ENCODE data around the gene GNG7. TPM values are rescaled to one million over a fixed set of nuclear protein-coding genes. Genes with fewer than 3 reads are reported as not detected.

The GNG7 gene
- polyA plus RNA-seq, 3 donors = 1.1 to 1.6 (median 1.3) TPM

- no peaks in the 10 kb centered on the region for H3K79me2 ChIP-seq (ENCODE audit: insufficient read depth, low read length)
- H3K9me3 ChIP-seq (replicated peaks in 1 of 2; ENCODE audit: control insufficient read depth in 1 of 2, insufficient read depth in 1 of 2, low read length in 2 of 2) = no peaks in the 10 kb centered on the region
- no peaks in the 10 kb centered on the region for H3K36me3 ChIP-seq (replicated peaks in 1 of 2; ENCODE audit: control insufficient read depth in 1 of 2, insufficient read depth in 2 of 2, low read length in 2 of 2)
- no peak overlapping the region for H3K9ac ChIP-seq (ENCODE audit: insufficient read depth, low read length, poor library complexity, severe bottlenecking)
- intact Hi-C loops (cut with micrococcal nuclease) = no loop called here
- H4K20me1 ChIP-seq (ENCODE audit: insufficient read depth, low read length) = no peaks in the 10 kb centered on the region
- no peak overlapping the region for H2AFZ ChIP-seq (ENCODE audit: insufficient read depth, low read depth, low read length, poor library complexity, severe bottlenecking)
- no peak for DNase-seq
- H3K4me2 ChIP-seq (replicated peaks; ENCODE audit: extremely low read depth, low read length, poor library complexity, severe bottlenecking) = no peak overlapping the region
- Mint-ChIP-seq H3K27ac (no peak overlapping the region), H3K4me1 (no peaks in the 10 kb centered on the region), H3K36me3 (no peaks in the 10 kb centered on the region), H3K27me3 (ENCODE audit: low read depth in 3 of 3) (peaks cover 2% of the 10 kb centered on the region in 3 donors), H3K4me3 (no peak overlapping the region), H3K9me3 (peaks cover 0 to 2% (median 0%) of the 10 kb centered on the region in 7 donors)
- H3K4me3 ChIP-seq (replicated peaks in 1 of 3; ENCODE audit: low read depth in 2 of 3, low read length in 3 of 3) = no peak overlapping the region
- H3K27me3 ChIP-seq (ENCODE audit: control insufficient read depth in 2 of 2, insufficient read depth in 2 of 2, low read length in 2 of 2) = no peaks in the 10 kb centered on the region
- no peak overlapping the region for H3K27ac ChIP-seq (ENCODE audit: low read depth in 1 of 2, low read length in 2 of 2)
- no peak for TF ChIP-seq CTCF (IDR thresholded peaks at IDR 0.05)
- H3K4me1 ChIP-seq (ENCODE audit: control insufficient read depth in 1 of 2, insufficient read depth in 2 of 2, low read length in 2 of 2) = no peaks in the 10 kb centered on the region
- 99% methylated on average over 16 of the region's 16 CpGs for WGBS (ENCODE audit: insufficient coverage)
These were observed 187.4 kb downstream of the GNG7 start for GRCh38 chr19:2514981-2515518.

GRCh38 chr19:2512523-2513431 lies 189.7 kb downstream of the GNG7 start:
- intact Hi-C loops (cut with micrococcal nuclease) = no loop called here
- no peak overlapping the region for H3K4me3 ChIP-seq (replicated peaks in 1 of 3; ENCODE audit: low read depth in 2 of 3, low read length in 3 of 3)
- no peak overlapping the region for H3K27ac ChIP-seq (ENCODE audit: low read depth in 1 of 2, low read length in 2 of 2)
- Mint-ChIP-seq H3K27ac (no peak overlapping the region), H3K4me1 (peaks cover 6% of the 10 kb centered on the region), H3K4me3 (no peak overlapping the region), H3K36me3 (no peaks in the 10 kb centered on the region), H3K9me3 (peaks cover 0 to 3% (median 0%) of the 10 kb centered on the region in 7 donors), H3K27me3 (ENCODE audit: low read depth in 3 of 3) (peaks cover 2 to 4% (median 2%) of the 10 kb centered on the region in 3 donors)
- H3K4me2 ChIP-seq (replicated peaks; ENCODE audit: extremely low read depth, low read length, poor library complexity, severe bottlenecking) = no peak overlapping the region
- no peaks in the 10 kb centered on the region for H3K79me2 ChIP-seq (ENCODE audit: insufficient read depth, low read length)
- H3K27me3 ChIP-seq (ENCODE audit: control insufficient read depth in 2 of 2, insufficient read depth in 2 of 2, low read length in 2 of 2) = no peaks in the 10 kb centered on the region
- 92% methylated on average over 37 of the region's 41 CpGs for WGBS (ENCODE audit: insufficient coverage)
- H3K9ac ChIP-seq (ENCODE audit: insufficient read depth, low read length, poor library complexity, severe bottlenecking) = no peak overlapping the region
- no peaks in the 10 kb centered on the region for H3K9me3 ChIP-seq (replicated peaks in 1 of 2; ENCODE audit: control insufficient read depth in 1 of 2, insufficient read depth in 1 of 2, low read length in 2 of 2)
- no peak overlapping the region for H2AFZ ChIP-seq (ENCODE audit: insufficient read depth, low read depth, low read length, poor library complexity, severe bottlenecking)
- peaks cover 4 to 8% of the 10 kb centered on the region in 2 donors for H3K4me1 ChIP-seq (ENCODE audit: control insufficient read depth in 1 of 2, insufficient read depth in 2 of 2, low read length in 2 of 2)
- no peaks in the 10 kb centered on the region for H4K20me1 ChIP-seq (ENCODE audit: insufficient read depth, low read length)
- no peaks in the 10 kb centered on the region for H3K36me3 ChIP-seq (replicated peaks in 1 of 2; ENCODE audit: control insufficient read depth in 1 of 2, insufficient read depth in 2 of 2, low read length in 2 of 2)
- DNase-seq = no peak
- TF ChIP-seq CTCF (IDR thresholded peaks at IDR 0.05) = no peak
